ENCODE results near the gene BAZ2A.

DNA sequence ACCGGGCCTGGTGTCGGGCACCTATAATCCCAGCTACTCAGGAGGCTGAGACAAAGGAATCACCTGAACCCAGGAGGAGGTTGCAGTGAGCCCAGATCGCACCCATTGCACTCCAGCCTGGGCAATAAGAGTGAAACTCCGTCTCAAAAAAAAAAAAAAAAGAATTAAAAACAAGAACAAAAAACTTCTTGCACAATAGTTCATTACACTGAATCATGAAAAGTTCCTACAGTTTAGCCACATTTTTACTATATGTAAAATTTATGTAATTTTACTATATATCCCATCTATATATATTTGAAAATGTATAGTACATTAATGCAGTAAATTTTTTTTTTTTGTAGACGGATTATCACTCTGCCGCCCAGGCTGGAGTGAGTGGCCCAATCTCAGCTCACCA lies 11.1 kb upstream of the BAZ2A start:
- TF ChIP-seq, protein P1, sequence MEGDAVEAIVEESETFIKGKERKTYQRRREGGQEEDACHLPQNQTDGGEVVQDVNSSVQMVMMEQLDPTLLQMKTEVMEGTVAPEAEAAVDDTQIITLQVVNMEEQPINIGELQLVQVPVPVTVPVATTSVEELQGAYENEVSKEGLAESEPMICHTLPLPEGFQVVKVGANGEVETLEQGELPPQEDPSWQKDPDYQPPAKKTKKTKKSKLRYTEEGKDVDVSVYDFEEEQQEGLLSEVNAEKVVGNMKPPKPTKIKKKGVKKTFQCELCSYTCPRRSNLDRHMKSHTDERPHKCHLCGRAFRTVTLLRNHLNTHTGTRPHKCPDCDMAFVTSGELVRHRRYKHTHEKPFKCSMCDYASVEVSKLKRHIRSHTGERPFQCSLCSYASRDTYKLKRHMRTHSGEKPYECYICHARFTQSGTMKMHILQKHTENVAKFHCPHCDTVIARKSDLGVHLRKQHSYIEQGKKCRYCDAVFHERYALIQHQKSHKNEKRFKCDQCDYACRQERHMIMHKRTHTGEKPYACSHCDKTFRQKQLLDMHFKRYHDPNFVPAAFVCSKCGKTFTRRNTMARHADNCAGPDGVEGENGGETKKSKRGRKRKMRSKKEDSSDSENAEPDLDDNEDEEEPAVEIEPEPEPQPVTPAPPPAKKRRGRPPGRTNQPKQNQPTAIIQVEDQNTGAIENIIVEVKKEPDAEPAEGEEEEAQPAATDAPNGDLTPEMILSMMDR (IDR thresholded peaks at IDR 0.05 in 8 of 11, conservative IDR thresholded peaks at IDR 0.05 in 3 of 11) = no peak
- no peak for TF ChIP-seq POLR2AphosphoS5 (IDR thresholded peaks at IDR 0.05)

All from spleen (tissue), 7 donors.